Measurements from ENCODE around the gene CAMKK1. TPM values are rescaled to one million over a fixed set of nuclear protein-coding genes. Genes with fewer than 3 reads are reported as not detected.

CAMKK1 gene
- total RNA-seq, 1 donor from 2014 or later: 4.1 TPM

DNA sequence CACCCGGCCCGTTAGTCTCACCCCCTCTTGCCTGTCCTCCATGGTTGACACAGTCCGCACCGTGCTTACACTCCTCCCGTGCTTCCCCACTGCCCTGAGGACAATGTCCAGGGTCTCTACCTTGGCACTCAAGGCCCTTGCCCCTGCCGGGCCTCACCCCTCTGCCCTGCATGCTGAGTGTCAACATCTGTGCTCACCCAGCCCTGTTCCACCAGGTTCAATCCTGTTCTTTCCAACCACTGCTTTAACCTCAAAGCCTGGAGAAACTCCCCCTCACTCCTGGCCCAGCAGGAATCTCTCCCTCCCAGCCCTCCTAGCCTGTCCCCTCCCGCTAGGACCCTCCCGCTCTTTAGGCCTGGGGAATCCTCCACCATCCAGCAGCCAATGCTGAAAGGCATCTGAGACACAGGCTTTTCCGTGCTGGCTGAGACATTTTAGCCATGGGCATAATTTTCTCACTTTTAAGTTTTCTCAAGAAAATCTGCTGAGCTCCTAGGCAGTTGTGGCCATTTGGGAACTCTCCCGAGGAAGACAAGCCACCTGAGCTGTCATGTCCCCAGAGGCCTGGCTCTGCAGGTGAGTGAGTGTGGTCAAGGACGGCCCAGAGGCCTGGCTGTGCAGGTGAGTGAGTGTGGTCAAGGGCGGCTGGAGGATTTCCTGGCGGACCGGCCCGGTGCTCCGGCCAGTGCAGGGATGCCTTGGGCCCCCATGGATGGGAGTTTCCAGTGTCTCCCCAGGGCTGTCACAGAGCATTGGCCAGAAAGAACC is 34.2 kb upstream of the CAMKK1 start:
- TF ChIP-seq, protein P1, sequence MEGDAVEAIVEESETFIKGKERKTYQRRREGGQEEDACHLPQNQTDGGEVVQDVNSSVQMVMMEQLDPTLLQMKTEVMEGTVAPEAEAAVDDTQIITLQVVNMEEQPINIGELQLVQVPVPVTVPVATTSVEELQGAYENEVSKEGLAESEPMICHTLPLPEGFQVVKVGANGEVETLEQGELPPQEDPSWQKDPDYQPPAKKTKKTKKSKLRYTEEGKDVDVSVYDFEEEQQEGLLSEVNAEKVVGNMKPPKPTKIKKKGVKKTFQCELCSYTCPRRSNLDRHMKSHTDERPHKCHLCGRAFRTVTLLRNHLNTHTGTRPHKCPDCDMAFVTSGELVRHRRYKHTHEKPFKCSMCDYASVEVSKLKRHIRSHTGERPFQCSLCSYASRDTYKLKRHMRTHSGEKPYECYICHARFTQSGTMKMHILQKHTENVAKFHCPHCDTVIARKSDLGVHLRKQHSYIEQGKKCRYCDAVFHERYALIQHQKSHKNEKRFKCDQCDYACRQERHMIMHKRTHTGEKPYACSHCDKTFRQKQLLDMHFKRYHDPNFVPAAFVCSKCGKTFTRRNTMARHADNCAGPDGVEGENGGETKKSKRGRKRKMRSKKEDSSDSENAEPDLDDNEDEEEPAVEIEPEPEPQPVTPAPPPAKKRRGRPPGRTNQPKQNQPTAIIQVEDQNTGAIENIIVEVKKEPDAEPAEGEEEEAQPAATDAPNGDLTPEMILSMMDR (IDR thresholded peaks at IDR 0.05; ENCODE audit: unreplicated experiment): no peak
- H3K27me3 Mint-ChIP-seq (ENCODE audit: unreplicated experiment): peaks cover 12% of the 10 kb centered on the region
- no peak overlapping the region for H3K4me3 Mint-ChIP-seq (ENCODE audit: unreplicated experiment)
- H3K4me1 Mint-ChIP-seq (ENCODE audit: unreplicated experiment): no peaks in the 10 kb centered on the region
- H3K27ac Mint-ChIP-seq (ENCODE audit: unreplicated experiment): no peak overlapping the region
- peaks cover 14% of the 10 kb centered on the region for H3K36me3 Mint-ChIP-seq (ENCODE audit: low read depth, unreplicated experiment)
- no peaks in the 10 kb centered on the region for H3K9me3 Mint-ChIP-seq (ENCODE audit: unreplicated experiment)
- DNase-seq (ENCODE audit: low spot score): no peak

DNA sequence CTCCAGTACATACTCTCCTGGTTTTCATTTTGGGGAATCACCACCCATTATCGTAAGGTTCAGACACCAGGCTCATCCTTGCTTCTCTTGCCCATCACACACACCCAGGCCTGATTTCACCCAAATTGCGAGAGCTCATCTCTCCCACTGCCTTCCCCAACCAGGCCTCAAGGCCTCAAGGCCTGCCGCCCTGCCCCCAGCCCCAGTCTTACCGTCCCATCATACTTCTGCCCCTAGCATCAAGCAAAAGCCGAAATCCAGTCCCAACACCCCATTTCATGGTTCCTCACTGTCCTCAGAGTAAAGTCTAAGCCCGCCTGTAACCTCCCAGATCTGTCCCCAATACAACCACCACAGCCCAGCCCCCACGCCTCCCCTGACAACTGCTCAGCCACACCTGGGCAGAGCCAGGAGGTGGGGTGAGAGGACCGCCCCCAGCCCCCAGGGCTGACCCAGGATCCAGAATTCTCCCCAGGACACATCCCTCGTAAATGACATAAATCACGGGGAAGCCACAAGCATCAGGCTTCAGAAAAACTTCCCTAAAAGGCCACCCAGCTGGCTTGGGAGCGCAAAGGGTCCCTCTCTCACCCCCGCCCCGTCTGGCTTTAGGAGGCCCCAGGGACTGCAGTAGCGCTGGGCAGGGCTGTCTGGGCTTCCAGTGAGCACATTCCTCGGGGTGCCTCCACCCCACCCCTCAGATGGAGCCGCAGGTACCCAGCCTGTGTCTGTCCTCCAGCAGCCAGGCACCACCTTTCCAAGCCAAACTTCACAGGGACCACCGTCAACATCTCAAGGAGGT is 33.0 kb upstream of the CAMKK1 start:
- no peak overlapping the region for H3K27ac Mint-ChIP-seq (ENCODE audit: unreplicated experiment)
- TF ChIP-seq, protein P1 (IDR thresholded peaks at IDR 0.05; ENCODE audit: unreplicated experiment): no peak
- peaks cover 8% of the 10 kb centered on the region for H3K36me3 Mint-ChIP-seq (ENCODE audit: low read depth, unreplicated experiment)
- H3K4me1 Mint-ChIP-seq (ENCODE audit: unreplicated experiment): no peaks in the 10 kb centered on the region
- no peaks in the 10 kb centered on the region for H3K9me3 Mint-ChIP-seq (ENCODE audit: unreplicated experiment)
- peaks cover 11% of the 10 kb centered on the region for H3K27me3 Mint-ChIP-seq (ENCODE audit: unreplicated experiment)
- DNase-seq (ENCODE audit: low spot score): no peak
- no peak overlapping the region for H3K4me3 Mint-ChIP-seq (ENCODE audit: unreplicated experiment)

DNA sequence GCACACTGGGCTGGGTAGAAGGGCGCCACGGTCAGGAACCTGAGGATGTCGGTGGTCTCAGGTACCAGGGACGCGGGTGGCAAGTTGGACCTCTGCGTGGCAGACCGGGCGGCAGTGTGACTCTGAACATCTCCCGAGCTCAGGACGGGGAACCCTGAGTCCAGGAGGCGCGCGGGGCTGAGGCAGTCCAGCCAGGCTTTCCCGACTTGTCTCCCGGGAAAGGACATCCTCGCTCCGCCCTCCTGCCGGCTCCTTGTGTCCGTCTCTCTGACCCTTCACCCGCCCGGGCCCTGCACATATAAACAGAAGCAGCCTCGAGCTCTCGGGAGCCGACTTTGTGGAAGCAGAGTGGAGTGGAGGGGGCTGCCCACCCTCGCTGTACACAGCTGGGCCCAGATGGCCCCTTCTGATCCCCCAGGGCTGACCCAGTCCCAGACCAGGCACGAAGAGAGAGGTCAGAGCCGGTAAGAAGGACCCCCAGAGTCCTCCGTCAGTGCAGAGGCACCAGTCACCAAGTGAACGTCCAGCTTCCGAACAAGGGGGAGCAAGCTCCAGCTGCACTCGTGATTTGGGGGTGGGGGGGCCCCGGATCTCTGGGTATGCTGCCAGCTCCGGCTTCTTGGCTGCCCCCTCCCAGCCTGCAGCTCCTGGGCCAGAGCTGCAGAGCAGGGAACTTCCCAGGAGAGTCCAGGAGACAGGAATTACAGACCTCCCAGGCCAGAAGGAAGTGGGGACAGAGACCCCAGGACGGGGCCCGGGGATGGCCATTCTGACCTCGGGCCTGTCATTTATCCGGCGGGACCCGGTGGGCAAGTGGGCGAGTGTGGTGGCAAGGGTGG is 31.9 kb upstream of the CAMKK1 start:
- Mint-ChIP-seq H3K27me3 (ENCODE audit: unreplicated experiment) (peaks cover 11% of the 10 kb centered on the region), H3K9me3 (ENCODE audit: unreplicated experiment) (no peaks in the 10 kb centered on the region), H3K4me1 (ENCODE audit: unreplicated experiment) (no peaks in the 10 kb centered on the region), H3K36me3 (ENCODE audit: low read depth, unreplicated experiment) (peaks cover 7% of the 10 kb centered on the region), H3K4me3 (ENCODE audit: unreplicated experiment) (no peak overlapping the region), H3K27ac (ENCODE audit: unreplicated experiment) (no peak overlapping the region)
- no peak for DNase-seq (ENCODE audit: low spot score)
- TF ChIP-seq, protein P1 (IDR thresholded peaks at IDR 0.05; ENCODE audit: unreplicated experiment): no peak

DNA sequence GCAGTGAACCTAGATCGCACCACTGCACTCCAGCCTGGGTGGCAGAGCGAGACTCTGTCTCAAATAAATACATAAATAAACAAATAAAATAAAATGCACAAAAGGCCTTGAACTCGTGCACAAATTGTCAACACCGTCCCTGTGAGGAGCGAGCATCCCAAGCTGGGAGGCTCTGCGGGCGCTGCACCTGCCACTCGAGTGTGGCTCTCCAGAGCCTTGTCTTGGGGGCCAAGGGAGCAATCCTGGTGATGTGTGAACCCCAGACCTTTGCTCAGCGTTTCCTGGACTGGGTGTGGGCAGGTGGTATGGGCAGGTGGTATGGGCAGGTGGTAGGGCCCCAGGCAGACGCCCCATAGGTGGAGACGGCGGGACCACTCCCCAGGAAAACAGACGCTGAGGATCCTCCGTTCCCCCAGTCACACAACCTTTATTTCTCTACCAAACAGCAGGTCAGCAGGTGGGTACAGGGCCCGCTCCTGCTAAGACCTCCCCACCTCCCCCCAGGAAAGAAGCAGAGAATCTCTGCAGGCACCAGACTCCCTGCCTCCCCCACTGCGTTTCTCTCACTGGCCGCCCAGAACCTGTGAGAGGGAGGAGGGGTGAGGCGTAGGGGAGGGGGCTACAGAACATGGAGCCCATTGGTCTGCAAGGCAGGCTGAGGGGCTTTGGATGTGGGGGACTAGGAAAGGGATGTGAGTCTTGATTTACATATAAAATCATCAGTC is 30.8 kb upstream of the CAMKK1 start:
- TF ChIP-seq, protein P1 (IDR thresholded peaks at IDR 0.05; ENCODE audit: unreplicated experiment): no peak
- H3K27me3 Mint-ChIP-seq (ENCODE audit: unreplicated experiment): peaks cover 11% of the 10 kb centered on the region
- H3K27ac Mint-ChIP-seq (ENCODE audit: unreplicated experiment): no peak overlapping the region
- peaks cover 7% of the 10 kb centered on the region for H3K36me3 Mint-ChIP-seq (ENCODE audit: low read depth, unreplicated experiment)
- no peak overlapping the region for H3K4me3 Mint-ChIP-seq (ENCODE audit: unreplicated experiment)
- H3K4me1 Mint-ChIP-seq (ENCODE audit: unreplicated experiment): no peaks in the 10 kb centered on the region
- no peaks in the 10 kb centered on the region for H3K9me3 Mint-ChIP-seq (ENCODE audit: unreplicated experiment)
- DNase-seq (ENCODE audit: low spot score): no peak
